T follicular helper cell (primary cell): ENCODE results near the gene PCNX1.
"Not testable (repeated sequence)": the region's sequence is repeated elsewhere in the genome, so short reads cannot be mapped to it uniquely, and the experiment has no call there.

Experiments used
- DNase-seq: peaks from one replicate; pipeline ENCODE4 v3.0.0-alpha.2; 2020; ENCODE audit warnings: low read depth

The PCNX1 gene

DNA sequence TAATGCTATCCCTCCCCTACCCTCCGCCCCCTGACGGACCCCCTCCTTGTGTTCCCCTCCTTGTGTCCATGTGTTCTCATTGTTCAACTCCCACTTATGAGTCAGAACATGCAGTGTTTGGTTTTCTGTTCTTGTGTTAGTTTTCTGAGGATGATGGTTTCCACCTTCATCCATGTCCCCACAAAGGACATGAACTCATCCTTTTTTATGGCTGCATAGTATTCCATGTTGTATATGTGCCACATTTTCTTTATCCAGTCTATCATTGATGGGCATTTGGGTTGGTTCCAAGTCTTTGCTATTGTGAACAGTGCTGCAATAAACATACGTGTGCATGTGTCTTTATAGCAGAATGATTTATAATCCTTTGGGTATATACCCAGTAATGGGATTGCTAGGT is 112.7 kb downstream of the PCNX1 start:
- not testable (repeated sequence) for DNase-seq

DNA sequence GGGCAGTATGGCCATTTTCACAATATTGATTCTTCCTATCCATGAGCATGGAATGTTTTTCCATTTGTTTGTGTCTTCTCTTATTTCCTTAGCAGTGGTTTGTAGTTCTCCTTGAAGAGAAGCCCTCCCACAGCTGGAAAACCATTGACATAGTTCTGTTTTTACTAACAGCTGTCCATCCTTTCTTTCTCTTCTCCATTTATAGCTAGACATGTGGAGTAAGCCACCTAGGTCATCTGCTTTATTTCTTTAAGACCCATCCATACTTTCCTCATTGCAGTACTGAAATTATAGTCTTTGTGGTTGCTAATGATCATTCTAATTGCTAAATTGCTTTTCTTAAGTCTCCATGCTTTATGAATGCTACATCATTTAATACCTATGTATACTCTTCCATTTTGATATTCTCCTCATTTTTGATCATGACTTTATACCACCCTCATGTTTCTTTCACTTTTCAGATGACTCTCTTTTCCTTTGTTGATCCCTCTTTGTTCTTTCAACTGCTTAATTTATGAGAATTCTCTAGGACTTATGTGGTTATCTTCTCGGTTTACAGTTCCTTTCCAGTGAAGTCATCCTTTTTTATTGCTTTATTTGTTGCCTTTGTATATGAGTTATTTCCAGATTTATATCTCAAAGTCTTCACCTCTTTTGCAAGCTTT is 114.2 kb downstream of the PCNX1 start:
- no peak for DNase-seq

DNA sequence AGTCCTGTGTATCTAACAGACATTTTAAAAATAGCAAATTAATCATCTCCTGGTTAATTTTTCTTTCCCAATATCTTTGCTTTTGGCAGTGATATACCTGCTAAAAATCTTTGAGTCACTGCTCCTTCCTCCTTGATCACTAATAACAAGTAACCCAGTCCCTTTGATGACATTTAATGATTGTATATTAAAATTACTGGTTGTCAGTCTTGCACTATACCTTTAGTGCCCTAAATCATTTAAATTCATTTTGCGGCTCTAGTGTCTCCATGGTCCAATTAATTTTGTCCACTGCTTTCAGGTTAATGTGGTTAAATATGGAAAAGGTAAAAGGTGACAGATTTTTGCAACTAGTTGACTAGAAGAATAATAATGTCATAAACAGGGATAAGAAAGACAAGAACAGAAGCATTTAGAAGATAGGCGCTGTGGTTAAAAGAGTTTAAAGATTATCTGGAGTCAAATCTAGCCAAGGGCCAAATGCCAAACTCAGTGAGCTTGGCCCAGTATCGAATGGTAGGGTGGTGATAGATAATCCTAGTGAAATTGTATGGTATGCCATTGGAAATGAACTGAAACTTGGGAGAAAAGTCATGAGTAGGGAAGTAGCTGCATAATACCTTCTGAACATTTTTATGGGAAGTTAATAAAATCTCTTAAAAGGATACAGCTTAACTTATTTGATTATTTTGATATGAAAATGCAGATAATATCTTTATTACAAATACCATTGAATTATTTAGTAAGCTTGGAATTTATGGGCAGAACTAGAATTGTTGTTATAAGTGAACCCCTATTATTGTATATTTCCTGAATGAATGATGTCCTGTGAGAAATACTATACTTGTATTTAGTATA is 115.0 kb downstream of the PCNX1 start:
- no peak for DNase-seq

DNA sequence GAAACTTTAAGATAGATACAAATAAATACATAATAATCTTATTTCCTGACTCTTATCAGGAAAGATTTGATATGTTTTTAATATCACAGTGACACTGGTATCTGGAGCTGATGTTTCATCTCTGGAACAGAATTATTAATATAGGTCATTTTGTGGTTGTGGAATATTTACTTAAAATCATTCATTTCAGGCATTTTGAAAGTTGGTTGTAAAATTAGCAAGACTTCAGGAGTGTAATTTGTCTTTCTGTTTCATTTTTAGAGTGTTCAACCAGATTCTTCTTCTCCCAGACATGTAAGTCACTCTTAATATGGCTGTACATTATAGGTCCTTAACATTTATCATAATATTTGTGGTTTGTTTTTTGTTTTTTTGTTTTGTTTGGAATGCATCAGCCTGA is 115.7 kb downstream of the PCNX1 start:
- DNase-seq = no peak

DNA sequence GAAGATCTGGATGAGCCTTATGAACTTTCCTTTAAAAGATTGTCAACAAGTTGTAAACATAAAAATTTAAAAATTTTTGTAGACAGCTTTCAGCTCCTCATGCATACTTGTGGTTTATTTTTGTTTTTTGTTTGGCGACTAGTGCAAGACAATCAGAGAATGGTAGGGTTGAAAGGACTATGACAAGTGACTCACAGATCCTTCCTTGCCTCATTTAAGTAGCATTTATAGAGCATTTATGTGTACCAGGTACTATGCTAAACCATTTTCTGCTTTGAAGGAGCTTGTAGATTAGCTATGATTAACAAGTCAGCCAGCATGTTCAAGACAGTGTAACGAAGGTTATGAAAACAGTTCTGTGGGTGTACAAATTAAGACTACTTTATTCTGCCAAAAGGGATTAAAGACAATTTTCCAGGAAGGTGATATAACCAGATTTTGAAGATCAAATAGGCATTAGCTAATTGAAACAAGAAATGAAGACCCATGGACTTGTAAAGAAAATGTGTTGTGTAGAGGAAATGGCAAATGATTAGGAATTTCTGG is 122.0 kb downstream of the PCNX1 start:
- no peak for DNase-seq

DNA sequence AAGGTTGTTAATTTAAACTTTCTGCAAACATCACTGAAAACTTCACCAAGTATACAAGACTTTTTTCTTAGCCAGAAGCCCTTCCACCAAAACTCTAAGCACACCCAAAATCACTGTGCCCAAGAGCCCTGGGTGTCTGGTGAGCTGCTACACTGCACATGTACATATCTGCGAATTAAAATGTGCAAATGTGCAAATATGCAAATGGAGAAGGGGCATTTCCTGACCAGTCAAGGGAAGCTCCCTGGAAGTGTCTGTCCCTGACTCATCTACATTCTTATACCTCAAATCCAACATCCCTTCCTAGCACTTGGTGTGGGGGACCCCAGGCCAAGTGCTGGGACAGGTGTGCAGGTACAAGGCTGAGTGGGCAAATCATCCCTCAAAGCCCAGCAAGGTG is 123.7 kb downstream of the PCNX1 start:
- DNase-seq = no peak

DNA sequence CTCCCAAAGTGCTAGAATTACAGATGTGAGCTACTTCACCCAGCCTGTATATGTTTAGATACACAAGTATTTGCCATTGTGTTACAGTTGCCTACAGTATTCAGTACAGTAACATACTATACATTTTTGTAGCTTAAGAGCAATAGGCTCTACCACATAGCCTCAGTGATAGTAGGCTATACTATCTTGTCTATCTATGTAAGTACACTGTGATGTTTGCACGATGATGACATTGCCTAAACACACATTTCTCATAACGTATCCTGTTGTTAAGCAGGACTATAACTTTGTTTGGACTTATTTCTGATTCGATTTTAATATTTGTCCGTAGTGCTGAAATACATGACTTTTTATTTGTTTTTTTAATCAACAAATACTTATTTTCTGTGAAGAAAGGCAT is 129.2 kb downstream of the PCNX1 start:
- no peak for DNase-seq

DNA sequence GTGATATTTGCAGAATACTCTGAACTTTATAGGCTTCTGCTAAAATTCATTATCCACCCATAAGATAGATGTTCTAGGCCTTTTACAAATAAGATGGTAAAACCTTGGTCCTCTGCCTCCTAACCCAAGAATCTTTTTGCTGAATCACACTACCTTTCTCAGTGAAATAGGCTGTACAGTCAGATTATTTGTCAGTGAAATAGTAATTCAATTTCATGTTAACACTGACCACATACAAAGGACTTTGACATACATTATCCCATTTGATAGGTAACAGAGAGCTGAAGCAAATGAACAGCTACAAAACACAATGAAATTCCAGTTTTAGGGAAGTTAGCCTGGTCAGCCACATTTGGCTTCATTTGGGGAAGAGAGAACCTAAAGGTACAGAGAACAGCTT is 141.1 kb downstream of the PCNX1 start:
- no peak for DNase-seq

DNA sequence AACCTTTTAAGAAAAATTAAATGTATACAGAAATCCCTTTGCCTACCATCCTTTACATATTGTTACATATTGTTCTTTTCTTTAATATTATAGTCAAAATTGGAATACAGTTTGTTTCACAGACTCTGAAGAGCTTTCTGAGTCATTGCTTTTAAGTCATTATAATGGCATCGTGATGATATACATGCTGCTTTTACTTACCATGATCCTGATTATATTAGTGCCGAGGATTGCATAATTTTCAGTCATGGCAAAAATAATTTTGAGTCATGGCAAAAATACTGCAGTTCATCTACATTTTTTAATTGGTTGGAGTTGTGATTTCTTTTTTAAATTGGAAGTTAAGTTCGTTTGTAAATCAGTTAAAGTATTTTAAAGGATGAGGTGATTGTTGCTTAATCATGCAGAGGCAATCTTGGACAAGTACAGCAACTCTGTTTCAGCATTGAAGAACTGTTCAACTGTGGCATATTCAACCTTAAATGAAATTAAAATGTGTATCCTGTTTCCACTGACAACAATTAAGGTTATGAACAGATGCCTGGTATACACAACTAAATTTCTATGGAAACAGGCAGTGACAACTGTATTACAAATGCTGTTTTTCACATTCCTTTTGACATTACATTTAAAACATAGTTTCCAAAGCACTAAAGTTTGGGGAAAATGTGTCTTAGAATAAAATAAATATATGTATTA is 142.3 kb downstream of the PCNX1 start:
- no peak for DNase-seq

DNA sequence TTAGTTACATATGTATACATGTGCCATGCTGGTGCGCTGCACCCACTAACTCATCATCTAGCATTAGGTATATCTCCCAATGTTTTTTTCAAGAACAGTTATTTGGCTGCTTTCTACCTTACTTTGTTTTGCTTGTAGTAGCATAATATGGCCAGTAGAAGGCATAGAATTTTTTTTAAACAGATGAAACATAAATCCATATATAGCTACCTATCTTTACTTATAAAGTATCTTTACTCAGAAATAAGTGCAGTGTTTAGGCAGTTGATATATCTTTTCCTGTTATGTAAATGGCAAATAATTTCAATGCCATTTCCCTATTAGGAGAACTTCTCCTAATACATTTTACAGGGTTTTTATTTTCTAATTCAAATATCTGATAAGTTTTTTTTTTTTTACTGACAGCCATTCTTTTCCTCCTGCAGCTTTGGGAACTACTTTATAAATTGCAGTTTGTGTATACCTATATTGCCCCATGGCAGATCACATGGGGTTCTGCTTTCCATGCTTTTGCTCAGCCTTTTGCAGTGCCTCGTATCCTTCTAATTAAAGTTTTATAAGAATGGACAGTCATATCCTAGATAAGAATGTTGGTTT is 143.1 kb downstream of the PCNX1 start:
- no peak for DNase-seq

DNA sequence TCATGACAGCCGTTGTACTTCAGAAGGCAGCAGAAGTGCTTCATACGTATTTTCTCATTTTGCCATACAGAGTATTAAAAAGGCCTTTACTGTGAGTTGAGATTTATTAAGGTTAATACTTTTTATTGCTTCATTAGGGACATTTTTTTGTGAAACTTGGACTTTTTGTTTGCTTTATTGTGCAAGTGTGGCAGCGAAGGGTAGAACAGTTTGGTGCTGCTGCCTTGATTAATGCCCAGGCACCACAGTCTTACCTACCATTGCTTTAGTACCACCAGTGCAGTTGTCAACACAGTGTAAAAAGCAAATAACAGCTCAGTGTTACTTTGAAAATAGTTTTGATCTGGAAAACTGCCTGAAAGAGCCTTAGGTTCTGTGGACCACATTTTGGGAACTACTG is 147.4 kb downstream of the PCNX1 start:
- DNase-seq = no peak

DNA sequence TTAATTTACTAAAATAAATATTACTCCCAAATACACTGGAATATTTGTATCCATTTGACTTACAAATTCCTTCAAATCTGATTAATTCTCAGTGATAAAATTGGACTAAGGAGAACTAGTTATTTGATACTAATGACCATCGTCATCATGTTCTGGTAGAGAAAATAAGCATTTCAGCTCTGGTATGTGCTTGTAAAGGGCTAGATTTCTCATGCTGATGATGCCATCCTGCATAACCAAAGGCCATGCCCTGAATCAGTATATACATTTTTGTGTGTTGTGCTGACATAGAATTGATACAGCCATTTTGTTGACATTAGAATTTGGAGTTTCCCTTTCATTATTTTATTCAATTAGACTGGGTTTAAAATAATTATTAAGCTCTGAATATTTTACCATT is 148.9 kb downstream of the PCNX1 start:
- no peak for DNase-seq

DNA sequence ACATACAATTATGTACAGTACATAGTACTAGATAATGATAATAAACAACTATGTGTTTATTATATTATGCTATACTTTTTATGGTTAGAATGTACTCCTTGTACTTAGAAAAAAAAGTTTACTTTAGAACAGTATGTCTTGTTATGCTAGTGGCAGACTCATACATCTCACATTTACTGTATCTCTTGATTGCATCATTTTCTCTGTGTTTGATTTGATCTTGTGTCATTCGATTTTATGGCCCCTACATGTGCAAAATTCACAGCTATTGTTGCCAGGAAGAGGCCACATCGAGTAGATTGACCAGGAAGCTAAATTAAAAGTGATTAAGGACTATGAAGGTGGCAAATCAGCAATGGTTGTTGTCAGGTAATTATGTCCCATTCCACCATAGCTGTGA is 153.0 kb downstream of the PCNX1 start:
- no peak for DNase-seq

DNA sequence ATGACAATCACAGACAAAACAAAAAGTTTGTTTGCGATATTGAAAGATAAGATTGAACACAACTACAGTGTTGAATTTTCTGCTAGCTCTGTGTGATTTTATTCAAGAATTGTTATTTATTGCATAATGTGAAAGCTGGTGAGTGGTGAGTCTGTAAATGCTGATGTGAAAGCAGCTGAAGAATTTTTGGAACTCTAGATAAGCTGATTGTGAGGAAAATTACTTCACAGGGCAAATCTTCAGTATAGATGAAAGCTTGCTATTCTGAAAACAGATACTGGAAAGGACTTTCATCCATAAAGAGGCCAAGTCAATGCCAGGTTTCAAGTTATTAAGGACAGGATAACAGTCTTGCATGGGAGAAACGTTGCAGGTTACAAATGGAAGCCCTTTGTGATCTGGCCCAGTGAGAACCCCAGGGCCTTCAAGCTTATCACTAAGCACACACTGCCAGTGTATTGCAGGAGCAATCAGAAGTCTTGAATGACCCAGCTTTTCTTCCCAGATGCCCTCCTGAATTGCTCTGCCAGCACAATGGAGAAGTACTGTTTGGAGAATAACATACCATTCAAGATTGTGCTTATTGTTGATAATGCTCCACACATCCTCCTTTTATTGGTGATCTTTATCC is 153.7 kb downstream of the PCNX1 start:
- no peak for DNase-seq

DNA sequence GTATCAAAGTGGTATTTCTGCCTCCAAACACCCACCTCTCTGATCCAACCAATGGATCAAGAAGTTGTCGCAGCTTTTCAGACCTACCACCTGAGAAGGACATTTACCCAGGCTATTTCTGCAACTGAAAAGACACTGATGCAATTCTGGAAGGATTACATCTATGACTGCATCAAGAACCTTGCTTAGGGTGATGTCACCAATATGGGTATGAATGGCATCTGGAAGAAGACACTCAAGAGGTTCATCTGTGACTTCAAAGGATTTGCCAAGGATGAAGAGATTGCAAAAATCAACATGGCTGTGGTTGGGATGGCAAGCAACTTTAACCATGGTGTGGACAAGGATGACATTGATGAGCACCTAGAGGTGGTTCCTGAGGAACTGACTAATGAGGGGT is 154.2 kb downstream of the PCNX1 start:
- DNase-seq = no peak

DNA sequence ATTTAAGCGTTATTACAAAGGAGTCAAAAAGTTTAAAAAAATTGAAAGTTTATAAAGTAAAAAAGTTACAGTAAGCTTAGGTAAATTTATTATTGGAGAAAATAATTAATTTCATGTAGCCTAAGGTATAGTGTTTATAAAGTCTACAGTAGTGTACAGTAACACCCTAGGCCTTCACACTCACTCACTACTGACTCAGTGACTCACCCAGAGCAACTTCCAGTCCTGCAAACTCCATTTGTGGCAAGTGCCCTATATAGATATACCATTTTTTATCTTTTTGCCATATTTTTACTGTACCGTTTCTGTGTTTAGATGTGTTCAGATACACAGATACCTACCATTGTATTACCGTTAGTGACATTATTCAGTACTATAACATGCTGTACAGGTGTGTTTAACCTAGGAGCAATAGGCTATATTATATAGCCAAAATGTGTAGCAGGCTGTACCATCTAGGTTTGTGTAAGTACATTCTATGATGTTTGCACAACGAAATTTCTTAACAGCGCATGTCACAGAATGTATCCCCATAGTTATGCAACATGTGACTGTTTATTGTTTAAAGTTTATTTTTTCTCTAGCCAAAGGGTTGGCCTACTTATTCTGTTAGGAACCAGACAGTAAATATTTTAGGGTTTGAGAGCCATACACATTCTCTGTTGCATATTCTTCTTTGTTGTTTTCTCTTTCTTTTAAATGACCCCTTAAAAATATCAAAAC is 155.5 kb downstream of the PCNX1 start:
- no peak for DNase-seq

DNA sequence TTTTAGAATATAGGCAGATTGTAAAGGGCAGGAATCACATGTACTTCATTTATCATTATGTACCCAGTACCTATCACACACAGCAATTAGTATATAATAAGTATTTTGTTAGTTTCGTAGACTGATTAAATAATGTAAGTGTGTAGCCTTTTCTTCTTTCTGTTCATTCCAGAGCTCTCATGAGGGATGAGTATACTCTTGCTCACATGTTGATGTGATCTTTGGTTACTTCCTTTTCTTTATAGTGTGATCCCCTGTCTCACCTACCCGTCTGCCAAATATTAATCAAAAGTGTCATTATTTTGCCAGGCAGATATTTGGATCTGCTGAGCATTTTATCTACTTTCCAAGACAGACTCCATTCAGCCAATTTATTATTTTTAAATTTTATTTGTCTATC is 156.1 kb downstream of the PCNX1 start:
- no peak for DNase-seq

DNA sequence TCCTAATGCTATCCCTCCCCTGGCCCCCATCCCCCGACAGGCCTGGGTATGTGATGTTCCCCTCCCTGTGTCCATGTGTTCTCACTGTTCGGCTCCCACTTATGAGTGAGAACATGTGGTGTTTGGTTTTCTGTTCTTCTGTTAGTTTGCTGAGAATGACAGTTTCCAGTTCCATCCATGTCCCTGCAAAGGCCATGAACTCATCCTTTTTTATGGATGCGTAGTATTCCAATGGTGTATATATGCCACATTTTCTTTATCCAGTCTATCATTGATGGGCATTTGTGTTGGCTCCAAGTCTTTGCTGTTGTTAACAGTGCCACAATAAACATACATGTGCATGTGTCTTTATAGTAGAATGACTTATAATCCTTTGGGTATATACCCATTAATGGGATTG is 157.5 kb downstream of the PCNX1 start:
- DNase-seq = not testable (repeated sequence)

DNA sequence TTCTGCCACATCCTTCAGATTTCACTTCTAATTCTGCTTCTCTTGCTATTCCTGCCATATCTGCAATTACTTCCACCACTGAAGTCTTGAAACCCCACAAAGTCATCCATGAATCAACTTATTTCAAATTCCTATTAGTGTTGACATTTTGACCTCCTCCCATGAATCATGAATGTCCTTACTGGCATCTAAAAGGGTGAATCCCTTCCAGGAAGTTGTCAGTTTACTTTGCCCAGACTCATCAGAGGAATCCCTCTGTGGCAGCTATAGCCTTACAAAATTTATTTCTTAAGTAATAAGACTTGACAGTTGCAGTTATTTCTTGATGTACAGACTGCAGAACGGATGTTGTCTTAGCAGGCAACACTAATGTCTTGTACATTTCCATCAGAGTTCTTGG is 162.9 kb downstream of the PCNX1 start:
- no peak for DNase-seq

DNA sequence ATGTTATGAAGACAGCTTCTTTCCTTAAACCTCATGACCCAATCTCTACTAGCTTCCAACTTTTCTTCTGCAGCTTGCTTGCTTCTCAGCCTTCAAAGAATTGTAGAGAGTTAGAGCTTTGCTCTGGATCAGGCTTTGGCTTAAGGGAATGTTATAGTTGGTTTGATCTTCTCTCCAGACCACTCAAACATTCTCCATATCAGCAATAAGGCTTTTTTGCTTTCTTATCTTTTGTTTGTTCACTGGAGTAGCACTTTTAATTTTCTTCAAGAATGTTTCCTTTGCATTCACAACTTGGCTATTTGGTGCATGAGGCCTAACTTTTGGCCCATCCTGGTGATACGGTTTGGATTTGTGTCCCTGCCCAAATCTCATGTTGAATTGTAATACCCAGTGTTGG is 163.8 kb downstream of the PCNX1 start:
- no peak for DNase-seq

DNA sequence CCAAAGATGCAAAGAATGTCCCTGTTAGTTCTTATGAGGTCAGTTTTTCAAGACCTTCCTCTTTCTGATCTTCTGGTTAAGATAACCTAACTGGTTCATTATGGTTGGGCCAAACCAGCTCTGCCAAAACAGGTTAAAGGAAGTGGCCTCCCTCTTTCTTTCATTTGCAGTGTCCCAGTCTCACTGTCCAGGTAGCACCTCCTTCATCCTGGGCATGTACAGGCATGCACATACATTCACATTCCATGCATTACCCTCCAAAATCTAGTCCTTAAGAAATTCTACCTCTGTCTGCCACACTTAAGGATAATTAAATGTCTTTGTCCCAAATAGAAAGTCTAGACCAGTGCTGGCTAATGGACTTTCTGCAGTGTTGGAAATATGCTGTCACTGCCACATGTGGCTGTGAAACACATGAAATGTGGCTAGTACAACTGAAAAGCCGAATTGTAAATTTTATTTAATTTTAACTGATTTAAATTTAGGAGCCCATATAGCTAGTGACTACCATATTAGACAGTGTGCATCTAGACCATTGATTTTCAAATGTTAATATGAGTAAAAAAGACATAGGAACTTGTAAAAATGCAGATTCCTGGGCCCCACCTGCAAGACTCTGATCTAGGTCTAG is 169.3 kb downstream of the PCNX1 start:
- DNase-seq = no peak
